ENCODE measurements around the gene MYO9B. TPM values are rescaled to one million over a fixed set of nuclear protein-coding genes. Genes with fewer than 3 reads are reported as not detected.

The MYO9B gene
- total RNA-seq, 6 experiments from 2014 or later: 25.4 to 38.7 (median 36.0) TPM

GRCh38 chr19:17076543-17076991 lies 990 bp downstream of the MYO9B start:
- Histone ChIP-seq H3K4me3 (peak overlapping the region; percentile 61 to 71 (median 64)), H3K27ac (peak overlapping the region; percentile 15 to 73 (median 51)), H3K27me3 (no peaks in the 10 kb centered on the region), H3K36me3 (peaks cover 0 to 3% (median 0%) of the 10 kb centered on the region in 4 donors), H3K4me1 (peaks cover 0 to 40% (median 16%) of the 10 kb centered on the region in 4 donors), H3K9me3 (no peaks in the 10 kb centered on the region)
- 10% methylated on average over 2 of the region's 12 CpGs for WGBS (ENCODE audit: insufficient coverage, low coverage, low lambda C conversion rate, missing lambda C conversion rate)
- no peak for ATAC-seq
- intact Hi-C loops (cut with DNase I): no loop called here
- DNase-seq: no peak
- TF ChIP-seq CTCF (IDR thresholded peaks at IDR 0.05) (no peak), POLR2A (IDR thresholded peaks at IDR 0.05) (no peak)

DNA sequence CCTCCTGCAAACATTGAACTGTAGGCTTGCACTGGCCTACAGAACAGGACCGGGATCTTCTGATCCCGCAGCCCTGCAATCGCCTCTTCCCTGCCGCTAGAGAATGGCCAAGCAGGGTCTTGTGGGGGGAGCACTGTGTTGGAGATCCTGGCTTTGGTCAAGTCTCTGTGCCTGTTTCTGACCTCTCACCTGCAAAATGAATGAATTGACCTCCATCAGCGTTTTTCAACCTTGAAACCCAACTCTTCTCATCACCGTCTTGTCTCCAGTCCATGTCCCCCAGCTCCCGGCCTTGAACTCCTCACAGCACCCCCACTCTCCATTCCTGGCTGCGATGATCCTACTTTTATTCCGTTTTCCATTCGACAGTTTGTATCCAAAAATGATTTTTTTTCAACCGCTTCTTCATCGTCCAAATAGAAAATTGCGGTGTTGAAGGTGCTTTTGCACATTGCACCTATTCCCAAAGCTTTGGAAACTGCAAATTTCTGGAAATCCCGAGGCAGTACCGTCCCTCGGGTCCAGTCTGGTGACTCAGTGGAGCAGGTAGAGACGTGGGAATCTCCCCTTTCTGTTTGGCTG lies 2.0 kb downstream of the MYO9B start:
- intact Hi-C loops (cut with DNase I): no loop called here
- Histone ChIP-seq H3K27ac (peak overlapping the region in 2 of 3 donors; percentile 51 to 73), H3K36me3 (peaks cover 0 to 3% (median 0%) of the 10 kb centered on the region in 4 donors), H3K4me1 (peaks cover 0 to 46% (median 14%) of the 10 kb centered on the region in 4 donors), H3K27me3 (no peaks in the 10 kb centered on the region), H3K4me3 (peak overlapping the region in 1 of 3 donors; percentile 61), H3K9me3 (no peaks in the 10 kb centered on the region)
- 80% methylated on average over 16 of the region's 17 CpGs for WGBS (ENCODE audit: insufficient coverage, low coverage, low lambda C conversion rate, missing lambda C conversion rate)
- ATAC-seq: no peak
- TF ChIP-seq CTCF (IDR thresholded peaks at IDR 0.05) (no peak), POLR2A (IDR thresholded peaks at IDR 0.05) (no peak)
- no peak for DNase-seq

- intact Hi-C loops (cut with DNase I): no loop called here
- H3K27ac ChIP-seq: peak overlapping the region in 1 of 3 donors; percentile 33
- peak in 1 of 3 donors; percentile 75 for DNase-seq
- H3K4me1 ChIP-seq: peaks cover 0 to 46% (median 14%) of the 10 kb centered on the region in 4 donors
- peak in 2 of 4 donors; percentile 13 to 34 for ATAC-seq
- H3K36me3 ChIP-seq: no peaks in the 10 kb centered on the region
- H3K27me3 ChIP-seq: no peaks in the 10 kb centered on the region
- H3K9me3 ChIP-seq: no peaks in the 10 kb centered on the region
- no peak overlapping the region for H3K4me3 ChIP-seq
- no peak for TF ChIP-seq CTCF (IDR thresholded peaks at IDR 0.05)
- no peak for TF ChIP-seq POLR2A (IDR thresholded peaks at IDR 0.05)
- 43% methylated on average over 8 of the region's 19 CpGs for WGBS (ENCODE audit: insufficient coverage, low coverage, low lambda C conversion rate, missing lambda C conversion rate)
Measured at GRCh38 chr19:17078036-17078919, 2.7 kb downstream of the MYO9B start.

DNA sequence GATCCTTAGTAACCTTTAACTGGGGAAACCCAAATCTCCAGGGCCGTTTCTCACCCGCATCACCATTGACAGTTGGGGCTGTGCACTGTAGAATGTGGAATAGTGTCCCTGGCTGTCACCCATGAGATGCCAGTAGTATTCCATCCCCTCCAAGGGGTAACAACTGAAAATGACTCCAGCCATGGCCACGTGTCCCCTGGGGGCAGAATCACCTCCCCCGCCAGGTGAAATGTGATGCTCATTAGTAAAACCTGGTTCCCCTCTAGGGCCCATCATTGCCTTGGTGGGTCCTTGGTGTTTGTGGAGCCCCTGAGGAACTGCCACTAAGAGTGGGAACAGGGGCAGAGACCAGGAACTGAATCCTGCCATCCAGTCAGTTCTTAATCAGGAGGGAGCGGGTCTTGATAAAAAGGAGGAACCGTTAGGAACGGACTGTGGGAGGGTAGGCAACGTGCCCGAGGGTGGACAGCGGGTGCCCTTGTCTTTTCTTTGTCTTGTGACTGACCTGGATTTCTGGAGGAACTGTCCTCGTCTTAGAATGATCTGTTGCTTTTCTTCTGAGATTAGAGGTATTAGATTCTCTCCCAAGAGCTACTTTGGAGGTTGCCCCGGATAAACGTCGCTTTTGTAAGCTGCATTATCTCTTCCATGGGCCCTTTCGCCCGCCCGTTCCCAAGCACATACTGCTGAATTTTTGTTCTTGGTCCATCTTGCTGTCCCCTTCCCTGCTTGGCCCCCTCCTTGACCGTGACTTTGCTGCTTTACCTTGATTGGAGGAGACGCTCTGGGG lies 3.5 kb downstream of the MYO9B start:
- TF ChIP-seq CTCF (IDR thresholded peaks at IDR 0.05) (no peak), POLR2A (IDR thresholded peaks at IDR 0.05) (no peak)
- no peak for DNase-seq
- WGBS (ENCODE audit: insufficient coverage, low coverage, low lambda C conversion rate, missing lambda C conversion rate): 80% methylated on average over 12 of the region's 19 CpGs
- Histone ChIP-seq H3K4me1 (peaks cover 0 to 41% (median 13%) of the 10 kb centered on the region in 4 donors), H3K36me3 (no peaks in the 10 kb centered on the region), H3K9me3 (no peaks in the 10 kb centered on the region), H3K27ac (peak overlapping the region in 2 of 3 donors; percentile 33 to 79), H3K27me3 (no peaks in the 10 kb centered on the region), H3K4me3 (no peak overlapping the region)
- intact Hi-C loops (cut with DNase I): no loop called here
- no peak for ATAC-seq

Data from right lobe of liver (tissue), 6 donors.